Ovary (tissue), 3 donors: ENCODE data around the gene ACSF2.

Experiments
- CTCF ChIP-seq, 3 donors: fragments of 450-650 bp in 2 of 3; fragments of 200-600 bp in 1 of 3; IDR thresholded peaks; one replicate each; pipeline versions ENCODE4 v1.5.1 to v1.8.0; 2016 to 2022; ENCODE audit warnings: antibody characterized with exemption in 3 of 3, mild to moderate bottlenecking in 1 of 3
- EP300 ChIP-seq: sonication (generic); formaldehyde crosslinking; IDR thresholded peaks from one replicate; pipeline ENCODE4 v1.6.1; 2017; ENCODE audit warnings: antibody characterized with exemption
- donor health status: DM: no; HTN: no; CAD: no.

DNA sequence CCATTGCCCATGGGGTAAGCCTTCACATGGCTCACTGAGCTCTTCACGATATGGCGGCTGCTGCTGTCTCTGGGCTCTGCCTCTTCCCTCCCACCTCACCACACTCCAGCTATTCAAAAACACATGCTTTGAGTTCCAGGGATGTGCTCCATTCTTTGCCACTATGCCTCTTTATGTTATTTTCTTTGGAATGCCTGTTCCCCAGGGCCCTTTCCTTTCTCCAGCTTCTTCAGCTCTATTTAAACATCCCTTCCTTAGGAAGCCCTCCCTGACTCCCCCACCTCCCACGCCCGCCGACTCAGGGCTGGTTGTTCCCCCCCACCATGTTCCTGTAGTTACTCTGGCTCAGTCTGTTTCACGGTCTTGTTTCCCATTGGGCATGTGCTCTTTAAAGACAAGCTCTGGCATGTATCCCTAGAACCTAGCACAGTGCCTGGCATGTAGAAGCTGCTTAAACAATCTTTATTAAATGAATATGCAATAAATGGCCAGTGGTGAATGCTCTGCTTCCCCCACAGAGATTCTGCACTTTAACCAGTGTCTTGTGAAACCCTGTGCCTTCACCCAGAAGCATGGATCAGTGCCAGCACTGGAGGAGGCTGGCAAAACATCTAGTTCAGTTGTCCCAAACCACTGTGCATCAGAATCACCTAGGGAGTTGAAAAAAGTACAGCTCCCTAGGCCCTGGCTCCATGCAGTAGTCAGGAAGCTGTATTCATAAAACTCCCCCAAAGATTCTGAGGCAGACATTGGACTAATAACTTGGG, 89.1 kb downstream of the ACSF2 start:
- TF ChIP-seq CTCF (IDR thresholded peaks at IDR 0.05) (no peak), EP300 (no peak)
